HG03521 (cell line): ENCODE results near the gene MECP2.
A peak's percentile ranks its signal among the peaks of the same experiment; 100 is the strongest.

Source experiments
- ATAC-seq: cut with Tn5 transposase; IDR thresholded peaks from one replicate; pipeline ENCODE4 v1.9.1; 2021; ENCODE audit warnings: mild to moderate bottlenecking, moderate library complexity; ENCODE audit not compliant: unreplicated experiment

The MECP2 gene

DNA sequence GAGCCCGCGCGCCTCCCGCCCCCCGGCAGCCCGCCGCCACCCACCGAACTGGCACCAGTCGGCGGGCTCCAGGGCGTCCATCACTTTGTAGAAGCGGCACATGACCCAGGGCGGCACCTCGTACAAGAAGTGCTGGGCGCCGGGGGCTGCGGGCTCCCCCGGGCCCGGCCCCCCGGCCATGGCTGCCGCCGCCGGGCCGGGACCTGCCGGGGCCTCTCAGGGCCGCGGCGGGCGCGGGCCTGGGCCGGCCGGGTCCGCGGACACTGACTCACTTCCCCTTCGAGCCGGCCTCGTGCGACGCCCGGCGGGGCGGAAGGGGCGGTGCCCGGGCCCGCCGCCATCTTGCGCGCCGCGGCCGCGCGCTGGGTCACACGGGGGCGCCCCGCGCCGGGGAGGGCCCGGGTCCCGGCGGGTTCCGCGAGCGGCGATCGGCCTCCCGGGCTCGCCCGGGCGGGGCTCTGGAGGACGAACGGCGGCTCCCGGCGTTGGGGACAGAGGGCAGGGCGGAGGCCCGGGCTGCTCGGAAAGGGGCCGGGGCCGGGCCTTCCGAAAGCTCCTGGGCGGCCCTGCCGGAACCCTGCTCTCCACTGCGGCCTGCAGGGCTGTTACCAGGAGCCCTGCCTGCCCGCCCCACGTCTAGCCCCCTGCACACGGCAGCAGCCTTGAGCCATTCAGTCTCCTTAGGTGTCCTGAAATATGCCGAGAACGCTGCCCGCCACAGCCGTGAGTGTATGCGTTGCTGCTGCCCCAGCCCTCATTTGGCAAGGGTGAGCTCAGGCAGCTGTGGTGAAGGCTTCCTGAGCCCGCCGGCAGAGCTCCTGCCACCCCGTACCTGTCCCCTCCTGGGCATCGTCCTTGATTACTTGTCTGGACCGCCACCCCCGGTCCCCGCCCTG, 77.6 kb downstream of the MECP2 start, which contains the start of gene IRAK1:
TSS of gene IRAK1 (minus strand) at position 270 of the 896 bp plus-strand sequence. CDS start at position 180, 90 bp downstream.
- ATAC-seq = peak; percentile 78

GRCh38 chrX:154019061-154019621, 78.4 kb downstream of the MECP2 start:
- peak; percentile 16 for ATAC-seq

DNA sequence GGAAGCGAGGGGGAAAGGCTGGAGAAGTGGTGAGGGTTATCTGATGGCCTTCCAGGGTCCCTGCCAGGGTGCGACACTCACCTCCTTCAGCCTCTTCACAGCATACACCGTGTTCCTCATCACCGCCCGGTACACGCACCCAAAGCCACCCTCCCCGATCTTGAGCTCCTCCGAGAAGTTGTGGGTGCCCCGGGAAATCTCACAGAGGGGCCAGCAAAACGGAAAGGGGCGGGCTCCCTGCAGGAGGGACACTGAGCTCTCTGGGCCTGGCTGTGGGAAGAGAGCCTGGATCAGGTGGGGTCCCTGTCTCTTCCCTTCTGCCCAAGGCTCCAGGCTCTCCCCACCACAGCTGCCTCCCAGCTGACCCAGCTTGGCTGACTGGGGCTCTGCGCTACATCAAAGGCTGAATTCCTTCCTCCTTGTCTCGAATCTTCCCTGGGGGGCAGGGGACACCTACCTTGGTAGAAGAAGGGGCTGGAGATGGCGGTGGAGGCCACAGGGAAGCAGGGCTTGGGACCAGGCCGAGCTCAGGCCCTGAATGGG, 78.9 kb downstream of the MECP2 start:
- ATAC-seq = no peak

GRCh38 chrX:154017766-154018517, 79.6 kb downstream of the MECP2 start:
- no peak for ATAC-seq

DNA sequence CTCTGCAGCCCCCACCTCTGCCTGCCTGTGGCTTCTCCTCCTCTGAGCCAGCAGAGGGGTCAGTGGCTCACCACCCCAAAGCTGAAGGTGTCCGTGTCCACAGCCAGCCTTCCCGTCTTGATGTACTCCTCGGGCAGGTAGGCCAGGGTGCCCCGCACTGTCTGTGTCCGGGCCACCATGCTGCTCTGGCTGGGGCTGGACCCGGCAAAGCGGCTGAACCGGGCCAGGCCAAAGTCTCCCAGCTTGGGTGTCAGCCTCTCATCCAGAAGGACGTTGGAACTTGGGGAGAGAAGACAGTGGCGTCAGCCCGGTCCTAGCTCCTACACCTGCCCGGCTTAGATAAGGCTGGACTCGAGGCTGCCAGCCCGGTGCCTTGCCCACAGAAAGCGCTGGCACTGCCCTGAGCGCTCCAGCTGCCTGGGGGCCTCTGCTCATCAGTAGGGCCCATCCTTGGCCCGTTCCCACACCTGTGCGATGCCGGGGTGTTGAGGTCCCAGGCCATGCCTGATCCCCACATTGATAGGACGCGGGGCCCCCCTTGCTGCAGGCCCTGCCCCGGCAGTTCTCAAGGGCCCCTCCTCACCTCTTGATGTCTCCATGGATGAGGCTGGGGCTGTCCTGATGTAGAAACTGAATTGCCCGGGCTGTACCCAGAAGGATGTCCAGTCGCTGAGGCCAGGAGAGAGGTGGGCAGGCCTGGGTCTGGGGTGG, 81.0 kb downstream of the MECP2 start:
- no peak for ATAC-seq

GRCh38 chrX:154015581-154016264, 81.8 kb downstream of the MECP2 start:
- no peak for ATAC-seq

GRCh38 chrX:154014429-154015380, 82.8 kb downstream of the MECP2 start:
- no peak for ATAC-seq

GRCh38 chrX:154013614-154014360, 83.7 kb downstream of the MECP2 start:
- ATAC-seq = no peak

GRCh38 chrX:154013001-154013421, 84.5 kb downstream of the MECP2 start:
- ATAC-seq = no peak

- ATAC-seq = no peak
Observed at GRCh38 chrX:154012336-154012991, 85.1 kb downstream of the MECP2 start.

- no peak for ATAC-seq
Observed at GRCh38 chrX:154011376-154012335, 85.9 kb downstream of the MECP2 start.

DNA sequence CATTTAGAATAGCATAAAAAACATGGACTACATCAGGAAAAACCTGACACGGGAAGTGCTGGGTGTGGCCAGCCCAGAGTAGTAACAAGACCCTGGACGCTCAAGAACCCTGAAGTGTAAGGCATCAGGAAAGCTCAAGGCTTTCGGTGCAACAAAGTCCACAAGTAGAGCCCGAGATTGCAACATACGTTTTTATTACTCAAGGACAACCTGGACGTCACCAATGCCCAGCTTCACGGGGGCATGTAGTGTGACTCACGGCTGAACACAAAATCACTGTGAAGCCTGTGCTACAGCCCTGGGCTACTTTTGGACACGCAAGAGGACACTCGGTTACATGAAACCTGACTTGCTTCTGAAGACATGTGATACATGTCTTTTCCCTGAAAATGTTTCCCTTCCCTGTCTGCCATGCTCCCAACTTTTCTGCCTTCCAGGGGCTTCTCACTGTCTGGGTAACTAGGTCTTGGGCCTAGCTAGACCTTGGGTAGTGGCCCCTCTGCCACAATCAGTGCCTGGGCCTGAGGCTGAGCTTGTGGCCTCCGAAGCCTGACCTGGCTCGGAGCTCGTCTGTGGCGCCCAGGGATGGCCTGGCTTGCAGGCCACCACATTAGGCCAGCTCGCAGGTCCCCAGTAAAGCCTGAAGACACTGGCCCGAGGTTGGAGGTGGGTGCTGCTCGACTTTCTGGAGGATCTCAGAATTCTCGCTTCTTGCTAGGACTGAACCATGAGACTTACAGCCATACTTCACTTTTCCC, 87.0 kb downstream of the MECP2 start:
- ATAC-seq = no peak

DNA sequence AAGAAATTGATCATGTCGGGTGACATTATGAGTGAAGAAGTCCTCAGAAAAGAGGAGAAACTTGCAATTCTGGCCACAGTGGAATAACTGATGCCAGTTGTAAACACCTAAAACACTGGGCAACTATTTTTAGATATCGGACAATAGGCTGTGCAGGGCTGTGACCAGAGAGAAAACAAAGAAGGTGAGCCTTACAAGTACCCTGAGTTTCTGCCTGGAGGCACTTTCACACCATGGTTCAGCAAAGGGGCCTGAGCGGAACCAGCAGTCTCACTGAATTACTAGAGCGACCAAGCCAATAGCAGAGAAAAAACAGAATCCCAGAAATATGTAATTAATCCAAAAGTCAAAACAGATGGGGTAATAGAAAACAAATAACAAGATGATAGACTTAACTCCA, 89.0 kb downstream of the MECP2 start:
- ATAC-seq = no peak

DNA sequence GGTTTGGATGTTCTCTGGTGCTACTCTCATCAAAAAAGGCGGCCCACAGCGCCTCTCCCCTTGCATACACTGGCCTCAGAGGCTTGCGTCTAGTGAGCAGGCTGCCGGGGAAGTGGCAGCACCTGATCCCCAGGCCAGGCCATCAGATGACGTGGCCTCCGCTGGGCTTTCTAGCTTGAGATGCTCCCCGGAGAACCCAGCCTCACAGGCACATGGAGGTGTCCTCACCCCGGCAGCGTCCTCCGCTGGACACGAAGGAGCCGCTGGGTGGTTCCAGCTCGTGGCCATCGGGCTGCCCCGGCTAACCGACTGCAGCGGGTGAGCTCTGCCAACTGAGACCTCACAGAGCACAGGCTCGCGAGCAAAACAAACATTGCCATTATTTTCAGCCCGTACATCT, 90.6 kb downstream of the MECP2 start:
- ATAC-seq = no peak

- no peak for ATAC-seq
Observed at GRCh38 chrX:154004315-154004714, 93.2 kb downstream of the MECP2 start.

- ATAC-seq = no peak
Observed at GRCh38 chrX:154002215-154002719, 95.2 kb downstream of the MECP2 start.
